Non-pigmented ciliary epithelial cell (primary cell): ENCODE results near the gene GRIN2A.

Experiments
- DNase-seq: peaks from one replicate; pipeline ENCODE4 v3.0.0-alpha.2; 2010; ENCODE audit warnings: low read depth

GRIN2A gene

DNA sequence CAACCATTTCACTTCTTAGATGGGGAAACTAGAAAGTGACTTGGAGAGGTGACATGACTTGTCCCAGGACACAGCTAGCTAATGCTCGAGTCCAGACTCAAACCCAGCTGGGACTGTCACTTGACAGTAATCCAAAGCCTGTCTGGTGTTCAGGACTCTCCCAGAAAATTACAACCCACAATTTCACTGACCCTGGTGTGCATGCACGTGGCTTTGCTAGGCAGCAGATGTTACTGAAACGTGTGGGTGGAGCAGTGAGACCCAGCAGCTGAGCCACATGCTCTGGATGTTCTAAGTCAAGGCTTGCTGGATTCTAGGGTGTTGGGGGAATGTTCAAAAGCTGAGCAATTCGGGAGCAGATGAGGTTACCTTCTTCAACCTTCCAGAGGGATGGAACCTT is 364.6 kb downstream of the GRIN2A start:
- DNase-seq = no peak

DNA sequence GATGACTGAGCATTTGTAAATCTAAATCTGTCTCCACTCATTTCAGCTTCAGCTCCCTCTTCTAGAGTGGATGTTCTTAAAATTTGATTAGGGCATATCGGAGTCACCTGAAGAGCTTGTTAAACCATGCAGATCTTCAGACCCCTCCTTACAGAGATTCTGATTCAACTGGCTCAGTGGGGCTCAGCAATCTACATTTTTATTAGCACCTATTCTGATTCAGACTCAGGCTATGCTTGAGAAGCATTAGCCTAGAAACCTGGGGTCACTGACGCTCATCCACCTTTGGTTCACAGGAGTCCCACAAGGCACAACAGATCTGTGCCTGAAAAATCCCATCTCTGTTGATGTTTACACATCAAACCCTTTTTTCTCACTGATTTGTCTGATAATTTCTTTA is 365.6 kb downstream of the GRIN2A start:
- no peak for DNase-seq

DNA sequence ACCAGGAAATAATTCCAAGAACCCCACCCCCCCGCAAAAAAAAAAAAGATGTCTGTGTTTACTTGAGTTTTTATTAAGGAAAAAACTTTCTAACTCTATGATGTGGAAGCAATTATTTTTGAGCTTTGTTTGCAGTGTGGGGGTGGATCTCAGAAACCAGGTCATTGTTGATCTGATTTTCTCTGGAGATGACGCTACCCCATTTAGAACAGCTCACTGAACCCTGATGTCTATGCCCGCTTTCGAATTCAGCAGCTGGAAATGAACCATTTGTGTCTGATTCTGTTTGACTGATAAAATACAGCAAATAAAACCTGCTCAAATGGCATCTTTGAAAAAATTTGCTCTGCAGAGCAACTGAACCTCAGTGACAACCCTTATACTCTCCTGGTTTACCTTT is 368.6 kb downstream of the GRIN2A start:
- no peak for DNase-seq

DNA sequence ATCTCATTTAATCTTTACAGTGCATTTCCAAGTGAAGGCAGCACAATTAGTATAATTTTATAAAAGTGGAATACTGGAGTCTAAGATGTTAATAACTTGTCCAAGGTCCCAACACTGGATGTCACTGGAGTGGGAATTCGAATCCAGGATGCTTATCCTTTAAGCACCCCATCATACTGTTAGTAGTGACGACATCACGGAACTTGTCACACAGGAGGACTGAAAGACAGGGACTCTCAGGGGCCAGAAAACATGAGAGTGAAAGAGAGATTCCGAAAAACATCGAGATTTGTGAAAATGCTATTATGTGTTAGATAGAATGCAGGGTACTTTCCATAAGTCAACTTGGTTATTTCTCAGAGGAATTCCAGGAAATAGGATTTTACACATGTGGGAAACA is 374.0 kb downstream of the GRIN2A start:
- no peak for DNase-seq

DNA sequence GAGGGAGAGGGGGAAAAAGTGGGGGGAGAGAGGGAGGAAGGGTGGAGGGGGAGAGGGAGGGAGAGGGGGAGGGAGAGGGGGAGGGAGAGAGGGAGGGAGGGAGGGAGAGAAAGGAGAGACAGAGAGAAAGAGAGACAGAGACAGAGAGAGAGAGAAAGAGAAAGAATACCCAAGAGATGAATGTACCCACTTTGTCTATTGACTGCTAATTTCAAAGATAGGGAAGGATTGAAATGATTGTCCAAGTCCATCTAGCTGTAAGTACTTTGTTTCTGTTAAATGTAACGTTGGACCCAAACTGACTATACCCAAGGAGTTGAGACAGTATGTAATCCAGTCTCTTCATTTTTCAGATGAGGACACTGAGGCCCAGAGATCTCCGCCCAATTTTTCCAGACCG is 374.9 kb downstream of the GRIN2A start:
- no peak for DNase-seq

DNA sequence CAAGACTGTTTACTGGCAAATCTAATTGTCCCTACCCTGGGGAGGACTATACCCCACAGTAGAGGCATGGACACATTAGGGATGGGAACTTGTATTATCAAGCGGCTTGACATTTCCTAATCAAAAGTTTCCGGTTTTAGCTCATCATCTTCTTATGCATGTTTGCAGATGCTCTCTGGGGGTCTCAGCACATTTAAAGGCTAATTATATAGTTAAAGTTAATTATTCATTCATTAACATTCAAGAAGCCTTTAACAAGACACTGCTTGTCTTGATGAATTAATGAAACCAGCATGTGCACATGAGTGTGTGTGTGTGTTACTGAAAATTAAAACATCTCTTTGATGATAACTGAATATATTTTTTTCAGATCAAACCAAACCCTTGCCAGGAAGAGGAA is 377.1 kb downstream of the GRIN2A start:
- DNase-seq = no peak

DNA sequence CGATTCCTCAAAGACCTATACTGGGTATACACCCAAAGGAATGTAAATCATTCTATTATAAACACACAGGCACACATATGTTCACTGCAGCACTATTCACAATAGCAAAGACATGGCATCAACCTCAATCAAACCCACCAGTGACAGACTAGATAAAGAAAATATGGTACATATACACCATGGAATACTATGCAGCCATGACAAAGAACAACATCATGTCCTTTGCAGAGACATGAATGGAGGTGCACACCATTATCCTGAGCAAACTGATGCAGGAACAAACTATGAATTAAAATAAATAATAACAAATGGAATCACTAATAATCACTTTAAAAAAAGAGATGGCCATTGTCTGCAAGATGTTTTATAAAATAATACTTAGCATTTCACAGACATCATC is 380.1 kb downstream of the GRIN2A start:
- no peak for DNase-seq

DNA sequence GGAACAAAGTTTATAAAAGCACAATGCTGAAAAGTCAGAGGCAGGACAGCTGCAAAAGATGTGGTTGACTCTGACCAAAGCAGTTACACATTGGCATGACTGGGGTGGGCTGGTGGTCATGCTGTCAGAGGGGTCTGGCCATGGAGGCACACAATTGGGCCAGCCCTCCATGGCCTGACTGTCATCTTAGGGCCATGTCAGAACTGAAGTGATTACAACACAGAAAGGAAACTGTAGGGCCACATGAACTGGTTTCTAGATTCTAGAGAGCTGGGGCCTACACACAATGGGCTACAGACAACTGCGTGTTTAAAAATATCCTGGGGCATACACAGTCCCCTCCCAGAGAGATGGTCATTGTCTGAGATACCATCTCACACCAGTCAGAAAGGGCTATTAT is 380.6 kb downstream of the GRIN2A start:
- no peak for DNase-seq

DNA sequence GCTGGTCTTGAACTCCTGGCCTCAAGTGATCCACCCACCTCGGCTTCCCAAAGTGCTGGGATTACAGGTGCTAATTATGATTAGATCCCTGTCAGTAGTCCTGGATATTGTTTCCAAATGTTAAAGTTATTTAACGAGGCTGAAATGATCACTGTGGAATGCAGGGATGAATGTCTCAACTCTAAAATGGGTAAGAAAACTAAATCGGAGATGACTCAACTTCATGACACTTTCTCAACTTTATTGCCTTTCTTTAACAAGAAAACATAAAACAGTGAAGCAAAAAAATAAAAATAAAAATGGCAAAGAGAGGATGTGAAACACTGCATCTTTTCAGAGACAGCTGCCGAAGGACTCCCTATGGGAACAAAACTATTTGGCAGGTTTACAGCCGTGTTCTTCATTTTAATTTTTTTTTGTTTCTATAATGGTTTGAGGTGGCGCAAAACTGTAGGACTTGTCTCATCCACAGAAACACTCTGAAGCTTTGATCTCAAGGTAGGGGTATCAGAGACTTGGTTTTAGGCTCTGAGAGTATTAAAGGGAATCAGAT is 382.0 kb downstream of the GRIN2A start:
- no peak for DNase-seq

DNA sequence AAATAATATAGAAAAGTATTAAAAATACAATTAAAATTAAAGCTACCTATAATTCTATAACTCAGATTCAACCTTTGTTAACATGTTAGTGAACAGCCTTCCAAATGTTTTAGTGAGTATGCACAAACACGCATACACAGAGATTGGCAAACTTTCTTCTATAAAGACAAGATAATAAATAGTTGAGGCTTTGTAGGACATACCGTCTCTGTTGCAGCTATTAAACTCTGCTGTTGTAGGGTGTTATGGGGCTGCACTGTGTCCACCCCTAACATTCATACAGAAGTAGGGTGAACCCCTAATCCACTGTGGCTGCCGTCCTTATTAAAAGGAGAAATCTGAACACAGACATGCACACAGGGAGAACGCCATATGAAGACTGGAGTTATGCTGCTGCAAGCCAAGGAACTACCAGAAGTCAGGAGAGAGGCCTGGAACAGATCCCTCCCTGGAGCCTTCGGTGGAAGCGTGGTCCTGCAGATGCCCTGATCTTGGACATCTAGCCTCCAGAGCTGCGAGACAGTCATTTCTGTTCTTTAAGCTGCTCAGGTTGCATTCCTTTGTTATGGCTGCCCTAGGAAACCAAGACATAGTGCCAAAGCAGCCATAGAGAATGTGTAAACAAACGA is 383.2 kb downstream of the GRIN2A start:
- DNase-seq = no peak

DNA sequence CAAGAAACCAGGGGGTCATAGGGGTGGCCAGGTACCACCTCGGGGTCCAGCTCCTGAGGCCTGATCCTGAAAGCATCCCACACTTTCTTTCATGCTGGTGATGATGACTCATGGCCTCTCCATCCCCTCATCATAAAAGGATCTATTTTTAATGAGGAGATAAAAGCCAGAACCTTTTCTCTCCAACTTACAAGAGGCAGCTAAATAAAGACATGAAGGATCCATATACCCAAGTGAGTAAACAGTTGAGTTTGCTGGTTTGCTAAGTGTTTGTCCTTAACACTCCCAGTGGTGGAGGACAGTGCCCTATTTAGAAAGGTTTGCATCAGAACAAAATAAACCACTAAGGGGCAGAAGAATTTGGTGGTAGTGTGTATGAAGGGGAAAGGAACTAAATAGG is 383.8 kb downstream of the GRIN2A start:
- no peak for DNase-seq

DNA sequence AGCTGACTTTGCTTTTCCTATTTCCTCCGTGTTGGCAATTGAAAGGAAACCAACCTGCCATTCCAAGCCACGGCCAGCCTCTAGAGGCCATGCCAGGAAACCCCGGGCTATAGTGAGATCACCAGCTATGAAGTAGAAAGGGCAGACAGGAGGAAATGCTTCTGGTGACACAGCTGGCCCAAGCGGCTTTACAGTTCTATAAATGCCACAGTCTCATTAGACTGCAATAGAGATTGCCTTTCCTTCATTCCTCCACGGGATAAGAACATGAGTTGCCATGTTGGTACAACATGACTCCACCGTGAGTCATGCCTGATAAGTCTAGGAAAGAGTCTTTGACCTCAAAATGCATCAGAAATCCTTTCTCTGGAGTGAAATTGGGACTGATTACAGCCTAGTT is 384.9 kb downstream of the GRIN2A start:
- peak; percentile 46 for DNase-seq

DNA sequence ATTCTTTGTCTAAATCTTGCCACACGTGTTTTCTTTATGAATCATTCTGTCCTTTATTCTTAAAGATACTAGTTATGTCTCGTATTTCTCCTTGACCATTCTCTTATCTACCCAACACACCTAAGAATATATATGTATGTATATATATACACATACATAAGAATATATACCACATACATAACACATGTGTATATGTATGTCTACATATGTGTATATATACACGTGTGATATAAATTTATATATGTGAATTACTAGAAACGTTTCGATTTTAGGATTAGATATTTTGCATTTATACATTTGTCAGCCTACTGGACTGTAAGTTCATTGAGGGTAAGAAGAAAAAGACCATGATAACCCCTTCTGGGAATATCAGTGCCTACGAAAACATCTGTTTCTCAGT is 388.6 kb downstream of the GRIN2A start:
- no peak for DNase-seq

DNA sequence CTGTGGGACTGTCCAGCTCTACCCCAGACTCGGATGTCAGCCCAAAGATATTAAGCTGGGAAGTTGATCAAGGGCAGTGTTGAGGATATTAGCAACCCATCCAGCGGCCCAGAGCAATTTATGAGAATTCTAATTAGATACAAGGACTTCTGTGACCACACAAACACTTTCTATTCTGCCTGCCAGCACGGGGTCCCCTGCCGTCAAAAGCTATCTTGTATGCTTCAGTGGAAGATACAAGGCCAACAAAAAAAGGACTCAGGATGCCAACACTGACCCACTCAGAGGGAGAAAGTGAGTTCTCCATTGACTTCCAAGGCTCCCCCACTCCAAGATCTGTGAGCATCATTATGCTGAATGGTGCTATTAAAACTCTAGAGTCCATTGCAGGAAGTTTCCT is 390.7 kb downstream of the GRIN2A start:
- no peak for DNase-seq

DNA sequence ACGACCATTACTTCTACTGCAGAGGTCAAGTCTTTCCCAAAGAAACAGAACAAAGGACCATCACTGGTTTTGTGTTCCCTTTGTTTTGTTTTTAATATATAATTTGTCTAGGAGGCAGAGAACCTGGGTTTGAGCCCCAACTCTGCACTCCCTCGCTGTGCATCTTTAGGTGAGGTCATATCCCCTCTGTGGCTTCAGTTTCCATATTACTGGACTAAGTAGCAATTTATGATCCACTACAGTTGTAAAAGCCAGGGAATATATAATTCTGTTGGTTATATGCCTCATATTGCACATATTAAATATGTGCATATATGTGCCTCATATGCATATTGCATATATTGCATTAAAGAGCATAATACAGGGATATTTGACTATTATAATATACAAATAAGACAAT is 392.0 kb downstream of the GRIN2A start:
- DNase-seq = no peak

DNA sequence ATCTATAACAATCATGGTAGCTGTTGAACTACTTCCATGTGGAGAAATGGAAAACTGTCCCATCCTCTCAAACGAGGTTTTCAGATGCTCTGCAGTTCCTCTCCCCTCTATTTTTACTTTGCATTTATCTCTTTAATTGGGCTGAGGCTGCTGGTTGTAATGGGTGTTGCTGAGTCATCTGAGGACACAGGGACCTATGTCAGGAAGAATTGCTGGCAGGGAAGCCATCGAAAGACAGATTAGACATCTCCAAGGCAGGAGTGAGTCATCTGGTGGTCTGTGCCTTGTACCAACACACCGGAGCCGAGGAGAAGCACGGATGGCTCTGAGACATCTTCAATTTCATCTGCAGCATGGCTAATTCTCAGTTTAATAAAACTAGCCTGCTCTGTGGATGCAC is 394.5 kb downstream of the GRIN2A start:
- DNase-seq = no peak

DNA sequence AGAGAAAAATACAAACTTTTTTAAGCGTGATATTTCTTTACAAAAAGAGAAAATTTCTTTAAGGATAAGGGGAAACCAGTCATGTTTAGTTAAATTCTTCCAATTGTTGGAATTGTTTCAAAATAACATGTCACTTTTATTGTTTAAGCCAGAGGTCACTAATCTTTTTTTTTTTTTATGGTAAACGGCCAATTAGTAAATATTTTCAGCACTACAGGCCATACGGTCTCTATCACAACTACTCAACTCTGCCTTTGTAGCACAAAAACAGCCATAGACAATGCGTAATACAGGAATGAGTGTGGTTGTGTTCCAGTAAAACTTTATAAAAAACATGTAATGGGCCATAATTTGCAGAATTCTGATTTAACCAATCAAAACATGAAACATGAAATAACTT is 401.4 kb downstream of the GRIN2A start:
- no peak for DNase-seq

DNA sequence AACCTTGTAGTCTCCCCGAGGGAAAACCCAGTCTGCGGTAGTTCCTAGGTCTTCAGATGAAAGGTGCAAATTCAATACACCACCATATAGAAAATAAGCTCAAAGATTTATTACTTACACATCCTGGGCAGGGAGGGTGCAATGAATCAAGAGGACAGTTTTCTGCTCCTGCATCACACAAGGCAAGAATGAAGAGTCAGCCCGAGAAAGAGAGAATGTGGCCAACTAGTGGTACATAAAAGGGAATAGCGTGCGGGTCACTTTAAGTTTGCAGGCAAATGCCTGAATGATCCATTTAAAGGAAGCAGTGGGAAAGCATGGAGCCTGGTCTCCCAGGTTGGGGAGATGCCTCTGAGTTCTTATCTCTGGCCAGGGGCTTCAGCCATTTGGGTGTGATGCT is 403.4 kb downstream of the GRIN2A start:
- DNase-seq = no peak

DNA sequence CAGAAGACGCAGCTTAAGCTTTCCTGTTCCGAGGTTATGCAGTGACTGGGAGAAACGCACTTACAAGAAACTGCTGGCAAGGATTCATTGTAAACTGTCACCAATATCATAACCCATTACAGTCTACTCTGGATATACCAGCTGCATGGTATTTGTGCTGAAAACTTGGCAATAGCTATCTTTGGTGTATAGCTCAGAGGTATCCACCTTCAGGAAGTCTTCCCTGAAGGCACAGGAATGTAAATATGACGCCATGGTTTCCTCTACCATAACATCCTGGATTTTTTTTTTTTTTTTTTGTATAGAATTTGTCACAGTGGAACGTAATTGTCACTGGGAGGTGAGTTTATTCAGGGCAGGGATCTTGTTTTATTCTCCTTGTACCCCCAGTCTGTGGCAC is 406.2 kb downstream of the GRIN2A start:
- no peak for DNase-seq

DNA sequence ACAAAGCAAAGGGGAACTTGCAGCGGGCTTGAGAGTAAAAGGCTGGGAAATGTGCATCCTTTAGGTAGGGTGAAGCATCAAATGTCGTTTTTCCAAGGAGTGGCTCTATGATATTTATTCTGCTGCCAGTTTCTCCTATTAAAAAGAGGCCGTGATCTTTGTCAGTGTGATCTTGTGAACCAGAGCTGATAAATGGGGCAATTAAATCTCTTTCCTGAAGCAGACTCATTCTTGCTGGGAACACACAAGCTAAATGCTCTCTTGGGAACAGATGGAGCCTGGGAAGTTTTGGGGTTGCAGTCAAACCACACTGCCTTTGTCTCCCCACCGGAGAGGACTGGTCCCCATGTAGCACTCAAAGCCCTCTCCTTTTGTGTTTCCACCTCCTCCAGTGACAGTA is 408.9 kb downstream of the GRIN2A start:
- DNase-seq = no peak

DNA sequence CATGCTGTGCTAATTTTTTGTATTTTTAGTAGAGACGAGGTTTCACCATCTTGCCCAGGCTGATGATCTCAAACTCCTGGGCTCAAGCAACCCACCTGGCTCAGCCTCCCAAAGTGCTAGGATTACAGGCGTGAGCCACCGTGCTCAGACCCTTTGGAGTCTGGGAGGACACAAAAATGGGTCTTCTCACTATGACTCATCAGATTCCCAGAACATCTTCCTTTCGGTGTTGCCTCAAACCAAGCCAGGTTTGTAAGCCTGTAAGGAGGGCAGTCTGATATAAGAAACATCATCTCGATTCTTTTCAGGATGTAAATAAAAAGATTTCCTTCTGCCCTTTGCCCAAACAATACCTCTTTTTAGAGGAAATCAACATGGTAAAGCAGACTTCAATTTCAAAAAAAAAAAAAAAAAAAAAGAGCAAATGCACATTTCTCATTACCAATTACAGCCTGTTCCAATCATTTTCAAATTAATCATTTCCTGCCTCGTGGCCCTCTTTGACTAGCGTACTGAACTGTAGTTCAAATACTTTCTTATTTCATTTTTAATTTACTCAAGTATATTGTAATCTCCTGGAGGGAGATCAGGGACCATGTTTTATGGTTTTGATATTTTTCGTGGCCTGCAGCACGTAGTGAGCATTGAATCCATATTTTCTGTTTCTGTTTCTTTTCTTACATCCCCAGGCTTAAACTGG is 409.6 kb downstream of the GRIN2A start:
- no peak for DNase-seq

DNA sequence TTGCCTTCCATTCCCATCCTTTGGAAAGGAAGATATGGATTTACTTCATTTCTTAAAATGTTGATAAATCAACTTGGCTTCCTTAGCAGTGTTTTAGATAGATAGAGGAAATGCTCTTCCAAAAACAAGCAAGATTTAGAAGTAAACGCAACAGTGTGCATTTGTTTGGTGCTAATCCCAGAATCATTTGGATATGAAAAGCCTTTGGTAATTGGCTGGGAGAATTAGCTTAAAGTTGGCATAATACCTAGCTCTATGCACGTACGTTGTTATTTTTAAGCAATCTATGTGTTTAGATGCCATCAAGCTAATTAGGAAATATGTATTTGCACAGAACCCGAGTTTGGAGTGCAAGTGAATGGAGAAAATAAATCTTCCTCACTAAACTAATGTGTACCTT is 415.3 kb downstream of the GRIN2A start:
- no peak for DNase-seq

DNA sequence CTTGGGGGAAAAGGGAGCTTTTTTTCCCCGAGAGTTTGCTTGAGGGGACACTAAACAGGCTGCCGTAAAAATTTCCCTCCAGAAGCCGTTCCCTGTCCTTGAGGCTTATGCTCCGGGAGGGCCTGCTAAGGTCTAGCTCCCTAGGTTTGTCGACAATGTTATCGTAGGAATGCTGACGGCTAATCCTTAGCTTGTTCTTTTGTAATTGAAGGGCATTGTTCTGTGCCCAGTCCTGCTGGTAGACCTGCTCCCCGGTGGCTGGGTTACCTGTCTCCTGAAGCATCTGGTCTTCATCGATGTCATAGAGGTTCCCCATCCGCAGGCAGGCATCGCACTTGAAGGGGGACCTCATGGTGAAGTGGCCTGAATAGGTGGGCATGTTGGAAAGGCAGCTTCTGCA is 418.7 kb downstream of the GRIN2A start:
- no peak for DNase-seq

DNA sequence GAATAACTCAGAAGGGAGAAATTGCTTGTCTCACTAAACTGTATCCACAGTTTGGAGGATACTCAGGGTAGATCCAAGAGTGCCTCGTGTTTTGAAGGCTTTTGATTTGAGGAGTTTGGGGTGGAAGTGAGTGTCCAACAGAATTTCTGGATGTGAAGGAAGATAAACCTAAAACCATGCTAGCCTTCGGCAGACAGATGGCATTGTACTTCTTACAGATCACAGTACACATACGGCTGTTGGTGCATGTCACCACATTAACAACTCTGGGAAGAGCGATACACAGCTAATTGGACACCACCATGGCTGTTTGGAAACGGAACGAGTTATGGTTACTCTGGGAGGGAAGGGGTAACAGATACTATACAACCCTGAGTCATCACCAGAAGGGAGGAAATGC is 420.4 kb downstream of the GRIN2A start:
- no peak for DNase-seq
